Astrocyte of the cerebellum (primary cell): Measurements from ENCODE around the gene CFLAR.

ENCODE experiments used
- DNase-seq: peaks from one replicate; pipeline ENCODE4 v3.0.0-alpha.2; 2011; ENCODE audit warnings: low read depth
- H3K4me3 ChIP-seq: 2 replicates; pipeline ENCODE4 v1.5.1; 2011; ENCODE audit warnings: mild to moderate bottlenecking, low read depth, low read length, moderate library complexity
- in situ Hi-C: cut with HindIII; loops from 2 replicates; pipeline ENCODE4 v1.10.0; 2017; ENCODE audit warnings: low sequenced_read_pairs
- TF ChIP-seq, protein P1 (sequence below): IDR thresholded peaks from 2 replicates; pipeline ENCODE4 v1.5.1; 2012; ENCODE audit warnings: low read length, low read depth, moderate library complexity, mild to moderate bottlenecking; ENCODE audit errors: missing control alignments

CFLAR gene

DNA sequence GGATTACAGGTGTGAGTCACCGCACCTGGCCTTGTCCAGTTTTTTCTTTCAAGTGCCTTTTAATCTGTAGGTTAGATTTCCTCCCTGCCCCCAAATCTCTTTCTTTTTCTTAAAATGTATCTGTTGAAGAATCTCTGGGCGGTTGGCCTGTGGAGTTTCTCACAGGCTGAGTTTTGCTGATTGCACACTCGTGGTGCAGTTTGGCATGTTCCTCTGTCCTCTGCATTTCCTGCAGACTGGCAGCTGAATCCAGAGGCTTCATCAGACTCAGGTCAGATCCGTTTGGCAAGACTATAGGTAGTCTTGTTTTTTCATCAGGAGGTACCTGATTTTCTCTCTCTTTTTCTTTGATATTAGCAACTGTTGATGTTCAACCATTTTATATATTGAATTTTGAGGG lies 72.5 kb downstream of the CFLAR start:
- in situ Hi-C loops: loop anchor here (10.0 kb wide), 1 partner anchor 284 kb away; no protein-coding TSS in a partner anchor

DNA sequence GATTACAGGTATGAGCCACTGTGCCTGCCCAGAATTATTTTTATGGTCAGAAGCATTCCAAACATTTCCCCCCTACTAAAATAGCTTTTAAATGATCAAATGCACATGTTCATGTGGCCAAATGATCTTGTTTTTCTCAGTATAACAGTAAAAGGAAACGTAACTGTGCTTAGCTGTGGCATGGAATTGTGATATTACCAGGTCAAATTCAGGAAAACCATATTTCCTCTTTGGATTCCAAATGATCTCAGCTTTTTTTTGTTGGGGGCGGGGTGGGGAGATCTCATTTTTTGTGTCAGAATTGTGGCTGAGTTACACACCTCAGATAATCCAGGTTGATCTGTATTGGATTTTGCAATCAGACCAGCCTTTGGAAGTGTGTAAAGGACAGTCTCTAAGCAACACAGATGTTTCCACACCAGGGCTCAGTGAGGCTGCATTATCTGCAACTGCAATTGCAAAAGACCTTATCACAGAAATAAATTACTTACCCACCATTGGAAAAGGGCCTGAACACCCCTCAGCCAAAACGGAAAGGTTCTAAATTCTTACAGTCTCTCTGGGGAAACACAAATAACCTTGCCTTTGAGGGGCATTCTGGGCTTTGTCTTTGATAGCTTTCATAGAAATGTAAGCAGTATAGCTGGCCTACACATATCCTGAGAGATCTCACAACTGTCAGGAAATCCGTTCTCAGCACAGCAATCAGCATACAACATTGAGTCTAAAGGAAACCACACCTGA lies 75.3 kb downstream of the CFLAR start:
- H3K4me3 ChIP-seq: no peak overlapping the region
- TF ChIP-seq, protein P1, sequence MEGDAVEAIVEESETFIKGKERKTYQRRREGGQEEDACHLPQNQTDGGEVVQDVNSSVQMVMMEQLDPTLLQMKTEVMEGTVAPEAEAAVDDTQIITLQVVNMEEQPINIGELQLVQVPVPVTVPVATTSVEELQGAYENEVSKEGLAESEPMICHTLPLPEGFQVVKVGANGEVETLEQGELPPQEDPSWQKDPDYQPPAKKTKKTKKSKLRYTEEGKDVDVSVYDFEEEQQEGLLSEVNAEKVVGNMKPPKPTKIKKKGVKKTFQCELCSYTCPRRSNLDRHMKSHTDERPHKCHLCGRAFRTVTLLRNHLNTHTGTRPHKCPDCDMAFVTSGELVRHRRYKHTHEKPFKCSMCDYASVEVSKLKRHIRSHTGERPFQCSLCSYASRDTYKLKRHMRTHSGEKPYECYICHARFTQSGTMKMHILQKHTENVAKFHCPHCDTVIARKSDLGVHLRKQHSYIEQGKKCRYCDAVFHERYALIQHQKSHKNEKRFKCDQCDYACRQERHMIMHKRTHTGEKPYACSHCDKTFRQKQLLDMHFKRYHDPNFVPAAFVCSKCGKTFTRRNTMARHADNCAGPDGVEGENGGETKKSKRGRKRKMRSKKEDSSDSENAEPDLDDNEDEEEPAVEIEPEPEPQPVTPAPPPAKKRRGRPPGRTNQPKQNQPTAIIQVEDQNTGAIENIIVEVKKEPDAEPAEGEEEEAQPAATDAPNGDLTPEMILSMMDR: no peak
- in situ Hi-C loops: no loop called here
- no peak for DNase-seq

More for the DNA sequence above, 72.5 kb downstream of the CFLAR start:
- DNase-seq: no peak
- H3K4me3 ChIP-seq: no peak overlapping the region
- TF ChIP-seq, protein P1: no peak

GRCh38 chr2:201194097-201194496 lies 78.1 kb downstream of the CFLAR start:
- DNase-seq: no peak
- in situ Hi-C loops: no loop called here
- no peak overlapping the region for H3K4me3 ChIP-seq
- TF ChIP-seq, protein P1: no peak

DNA sequence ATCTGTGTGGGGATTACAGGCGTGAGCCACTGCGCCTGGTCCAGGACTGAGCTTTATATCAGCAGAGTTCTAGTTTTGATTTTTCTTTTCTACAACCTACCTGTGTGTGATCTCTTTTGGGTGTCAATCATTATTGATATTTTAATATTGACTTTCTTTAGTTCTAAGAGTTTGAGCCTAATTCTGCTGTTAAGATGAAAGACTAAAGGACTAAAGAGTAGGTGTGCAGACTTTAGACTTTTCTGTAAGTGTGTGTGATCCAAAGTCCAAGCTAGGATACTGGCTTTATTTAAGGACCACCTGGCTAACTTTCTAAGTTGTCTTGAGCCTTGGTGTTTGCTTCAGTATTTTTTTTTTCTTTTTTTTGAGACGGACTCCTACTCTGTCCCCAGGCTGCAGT lies 79.4 kb downstream of the CFLAR start:
- TF ChIP-seq, protein P1: no peak
- in situ Hi-C loops: no loop called here
- H3K4me3 ChIP-seq: no peak overlapping the region
- no peak for DNase-seq

GRCh38 chr2:201196003-201196402 lies 80.0 kb downstream of the CFLAR start:
- in situ Hi-C loops: no loop called here
- no peak for DNase-seq
- TF ChIP-seq, protein P1: no peak
- no peak overlapping the region for H3K4me3 ChIP-seq

DNA sequence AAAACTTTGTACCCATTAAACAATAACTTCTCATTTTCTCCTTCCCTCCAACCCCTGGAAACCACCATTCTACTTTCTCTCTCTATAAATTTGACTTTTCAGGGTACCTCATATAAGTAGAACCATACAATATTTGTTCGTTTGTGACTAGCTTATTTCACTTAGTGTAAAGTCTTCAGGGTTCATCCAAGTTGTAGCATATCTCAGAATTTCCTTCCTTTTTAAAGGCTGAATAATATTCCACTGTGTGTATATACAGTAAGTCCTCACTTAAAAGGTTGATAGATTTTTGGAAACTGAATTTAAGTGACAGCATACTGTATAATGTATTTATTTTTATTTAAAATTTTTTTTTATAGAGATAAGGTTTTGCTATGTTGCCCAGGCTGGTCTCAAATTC lies 80.8 kb downstream of the CFLAR start:
- DNase-seq: no peak
- H3K4me3 ChIP-seq: no peak overlapping the region
- in situ Hi-C loops: no loop called here
- TF ChIP-seq, protein P1: no peak
